ENCODE data around the gene CAMK2A. TPM values are rescaled to one million over a fixed set of nuclear protein-coding genes. Genes with fewer than 3 reads are reported as not detected.

CAMK2A gene
- total RNA-seq, 2 donors from 2014 or later, result not detected

- no peaks in the 10 kb centered on the region for H3K9me3 Mint-ChIP-seq
- peaks cover 26 to 37% of the 10 kb centered on the region in 2 donors for H3K27me3 Mint-ChIP-seq
- H3K27ac Mint-ChIP-seq, result no peak overlapping the region
- no peak overlapping the region for H3K4me3 Mint-ChIP-seq
- H3K36me3 Mint-ChIP-seq, result no peaks in the 10 kb centered on the region
- ATAC-seq, result no peak
- H3K4me1 Mint-ChIP-seq (ENCODE audit: low read depth in 2 of 2), result no peaks in the 10 kb centered on the region
- DNase-seq (ENCODE audit: low spot score), result no peak
Measured at GRCh38 chr5:150196514-150196913, 93.1 kb downstream of the CAMK2A start.

- H3K9me3 Mint-ChIP-seq, result no peaks in the 10 kb centered on the region
- ATAC-seq (no peak), DNase-seq (ENCODE audit: low spot score) (no peak)
- H3K4me3 Mint-ChIP-seq, result no peak overlapping the region
- H3K27ac Mint-ChIP-seq, result no peak overlapping the region
- no peaks in the 10 kb centered on the region for H3K36me3 Mint-ChIP-seq
- no peaks in the 10 kb centered on the region for H3K4me1 Mint-ChIP-seq (ENCODE audit: low read depth in 2 of 2)
- peaks cover 26 to 37% of the 10 kb centered on the region in 2 donors for H3K27me3 Mint-ChIP-seq
Measured at GRCh38 chr5:150195736-150196485, 93.7 kb downstream of the CAMK2A start.

- Mint-ChIP-seq H3K4me1 (ENCODE audit: low read depth in 2 of 2) (no peaks in the 10 kb centered on the region), H3K27ac (no peak overlapping the region), H3K27me3 (peaks cover 18% of the 10 kb centered on the region in 2 donors), H3K36me3 (no peaks in the 10 kb centered on the region), H3K4me3 (no peak overlapping the region), H3K9me3 (no peaks in the 10 kb centered on the region)
- no peak for DNase-seq (ENCODE audit: low spot score)
- no peak for ATAC-seq
Measured at GRCh38 chr5:150192462-150192861, 97.1 kb downstream of the CAMK2A start.

- no peak for DNase-seq (ENCODE audit: low spot score)
- Mint-ChIP-seq H3K36me3 (no peaks in the 10 kb centered on the region), H3K4me3 (no peak overlapping the region), H3K9me3 (no peaks in the 10 kb centered on the region), H3K27me3 (peaks cover 15 to 23% of the 10 kb centered on the region in 2 donors), H3K4me1 (ENCODE audit: low read depth in 2 of 2) (no peaks in the 10 kb centered on the region), H3K27ac (no peak overlapping the region)
- ATAC-seq, result no peak
Measured at GRCh38 chr5:150190987-150191386, 98.6 kb downstream of the CAMK2A start.

- ATAC-seq, result peak in 1 of 2 donors; percentile 22
- H3K36me3 Mint-ChIP-seq, result no peaks in the 10 kb centered on the region
- H3K9me3 Mint-ChIP-seq, result no peaks in the 10 kb centered on the region
- H3K27ac Mint-ChIP-seq, result no peak overlapping the region
- no peaks in the 10 kb centered on the region for H3K4me1 Mint-ChIP-seq (ENCODE audit: low read depth in 2 of 2)
- H3K27me3 Mint-ChIP-seq, result peaks cover 15 to 23% of the 10 kb centered on the region in 2 donors
- no peak overlapping the region for H3K4me3 Mint-ChIP-seq
- DNase-seq (ENCODE audit: low spot score), result no peak
Measured at GRCh38 chr5:150190503-150190979, 99.0 kb downstream of the CAMK2A start.

- Mint-ChIP-seq H3K27me3 (peaks cover 9 to 19% of the 10 kb centered on the region in 2 donors), H3K27ac (no peak within 1 kb of the TSS), H3K36me3 (no peaks in the 10 kb centered on the region), H3K4me1 (ENCODE audit: low read depth in 2 of 2) (no peaks in the 10 kb centered on the region), H3K4me3 (no peak within 1 kb of the TSS), H3K9me3 (no peaks in the 10 kb centered on the region)
- DNase-seq (ENCODE audit: low spot score), result no peak
- no peak for ATAC-seq
Measured at GRCh38 chr5:150189728-150190502, 99.7 kb downstream of the CAMK2A start, which contains the start of gene SLC6A7. SLC6A7 (plus strand) TSS chr5:150190062; CDS start chr5:150190328, 266 bp downstream.

- Mint-ChIP-seq H3K4me1 (ENCODE audit: low read depth in 2 of 2) (no peaks in the 10 kb centered on the region), H3K27me3 (peaks cover 8 to 19% of the 10 kb centered on the region in 2 donors), H3K9me3 (no peaks in the 10 kb centered on the region), H3K36me3 (no peaks in the 10 kb centered on the region), H3K4me3 (no peak overlapping the region), H3K27ac (no peak overlapping the region)
- no peak for DNase-seq (ENCODE audit: low spot score)
- ATAC-seq, result no peak
Measured at GRCh38 chr5:150189326-150189725, 100.2 kb downstream of the CAMK2A start.

- no peak for DNase-seq (ENCODE audit: low spot score)
- H3K27ac Mint-ChIP-seq, result no peak overlapping the region
- H3K27me3 Mint-ChIP-seq, result peaks cover 8 to 19% of the 10 kb centered on the region in 2 donors
Measured at GRCh38 chr5:150188146-150188842, 101.3 kb downstream of the CAMK2A start.

GRCh38 chr5:150186897-150187296 lies 102.7 kb downstream of the CAMK2A start:
- Mint-ChIP-seq H3K27me3 (peaks cover 8 to 22% of the 10 kb centered on the region in 2 donors), H3K9me3 (no peaks in the 10 kb centered on the region), H3K4me1 (ENCODE audit: low read depth in 2 of 2) (no peaks in the 10 kb centered on the region), H3K27ac (no peak overlapping the region), H3K4me3 (no peak overlapping the region), H3K36me3 (no peaks in the 10 kb centered on the region)
- no peak for DNase-seq (ENCODE audit: low spot score)
- no peak for ATAC-seq

More at GRCh38 chr5:150188146-150188842, 101.3 kb downstream of the CAMK2A start:
- Mint-ChIP-seq H3K36me3 (no peaks in the 10 kb centered on the region), H3K9me3 (no peaks in the 10 kb centered on the region), H3K4me1 (ENCODE audit: low read depth in 2 of 2) (no peaks in the 10 kb centered on the region), H3K4me3 (no peak overlapping the region)
- ATAC-seq, result no peak

- Mint-ChIP-seq H3K4me1 (ENCODE audit: low read depth in 2 of 2) (no peaks in the 10 kb centered on the region), H3K27me3 (peaks cover 8 to 21% of the 10 kb centered on the region in 2 donors), H3K4me3 (no peak overlapping the region), H3K27ac (no peak overlapping the region), H3K36me3 (no peaks in the 10 kb centered on the region), H3K9me3 (no peaks in the 10 kb centered on the region)
- no peak for ATAC-seq
- DNase-seq (ENCODE audit: low spot score), result no peak
Measured at GRCh38 chr5:150186137-150186536, 103.4 kb downstream of the CAMK2A start.

- ATAC-seq (no peak), DNase-seq (ENCODE audit: low spot score) (no peak)
- Mint-ChIP-seq H3K4me3 (no peak overlapping the region), H3K4me1 (ENCODE audit: low read depth in 2 of 2) (no peaks in the 10 kb centered on the region), H3K36me3 (no peaks in the 10 kb centered on the region), H3K27me3 (peaks cover 8 to 21% of the 10 kb centered on the region in 2 donors), H3K27ac (no peak overlapping the region), H3K9me3 (no peaks in the 10 kb centered on the region)
Measured at GRCh38 chr5:150184990-150185912, 104.3 kb downstream of the CAMK2A start.

- no peaks in the 10 kb centered on the region for H3K4me1 Mint-ChIP-seq (ENCODE audit: low read depth in 2 of 2)
- no peak for DNase-seq (ENCODE audit: low spot score)
- no peaks in the 10 kb centered on the region for H3K36me3 Mint-ChIP-seq
- ATAC-seq, result no peak
- H3K4me3 Mint-ChIP-seq, result no peak overlapping the region
- peaks cover 2 to 15% of the 10 kb centered on the region in 2 donors for H3K27me3 Mint-ChIP-seq
- H3K27ac Mint-ChIP-seq, result no peak overlapping the region
- no peaks in the 10 kb centered on the region for H3K9me3 Mint-ChIP-seq
Measured at GRCh38 chr5:150184006-150184405, 105.6 kb downstream of the CAMK2A start.

GRCh38 chr5:150183436-150183835 lies 106.1 kb downstream of the CAMK2A start:
- Mint-ChIP-seq H3K4me1 (ENCODE audit: low read depth in 2 of 2) (no peaks in the 10 kb centered on the region), H3K27ac (no peak overlapping the region), H3K9me3 (no peaks in the 10 kb centered on the region), H3K27me3 (peaks cover 0 to 17% of the 10 kb centered on the region in 2 donors), H3K4me3 (no peak overlapping the region), H3K36me3 (no peaks in the 10 kb centered on the region)
- no peak for ATAC-seq
- no peak for DNase-seq (ENCODE audit: low spot score)
